Glutamatergic neuron (in vitro differentiated cells): ENCODE measurements around the gene NPC2. TPM values are rescaled to one million over a fixed set of nuclear protein-coding genes. Genes with fewer than 3 reads are reported as not detected.
A peak's percentile ranks its signal among the peaks of the same experiment; 100 is the strongest.

Experiments
- DNase-seq: peaks from one replicate; pipeline ENCODE4 v3.0.0; 2022
- H3K27ac Mint-ChIP-seq: one replicate; pipeline ENCODE4 v1.8.0; 2020; ENCODE audit warnings: mild to moderate bottlenecking, mixed read lengths, inconsistent platforms; ENCODE audit not compliant: unreplicated experiment
- H3K27me3 Mint-ChIP-seq: one replicate; pipeline ENCODE4 v1.8.0; 2020; ENCODE audit warnings: mild to moderate bottlenecking, moderate library complexity, mixed read lengths, inconsistent platforms; ENCODE audit not compliant: unreplicated experiment
- H3K36me3 Mint-ChIP-seq: one replicate; pipeline ENCODE4 v1.8.0; 2020; ENCODE audit warnings: mild to moderate bottlenecking, mixed read lengths, inconsistent platforms; ENCODE audit not compliant: unreplicated experiment
- H3K4me1 Mint-ChIP-seq: one replicate; pipeline ENCODE4 v1.8.0; 2020; ENCODE audit warnings: mild to moderate bottlenecking, low read depth, mixed read lengths, inconsistent platforms; ENCODE audit not compliant: unreplicated experiment
- H3K4me3 Mint-ChIP-seq: one replicate; pipeline ENCODE4 v1.8.0; 2020; ENCODE audit warnings: mild to moderate bottlenecking, mixed read lengths, inconsistent platforms; ENCODE audit not compliant: unreplicated experiment
- H3K9me3 Mint-ChIP-seq: one replicate; pipeline ENCODE4 v1.8.0; 2020; ENCODE audit warnings: mild to moderate bottlenecking, moderate library complexity, mixed read lengths, inconsistent platforms; ENCODE audit not compliant: unreplicated experiment
- CTCF ChIP-seq: fragments of 200-600 bp; sonication (generic); IDR thresholded peaks from one replicate; pipeline ENCODE4 v1.5.0; 2021; ENCODE audit not compliant: partially characterized antibody, unreplicated experiment
- total RNA-seq: library from RNA; stranded (reverse); fragmentation: NEBNext Ultra II Directional; extraction: Animal tissue kit (Norgen Biotek cat#: 25700); gene quantifications from one replicate; pipeline ENCODE4 v1.2.1, GENCODE V29; 2021; ENCODE audit not compliant: unreplicated experiment

NPC2 gene
- total RNA-seq, 1 donor from 2014 or later = 17.6 TPM

- Mint-ChIP-seq H3K4me3 (no peak overlapping the region), H3K27ac (no peak overlapping the region), H3K27me3 (peaks cover 2% of the 10 kb centered on the region), H3K4me1 (no peaks in the 10 kb centered on the region), H3K9me3 (no peaks in the 10 kb centered on the region), H3K36me3 (no peaks in the 10 kb centered on the region)
- TF ChIP-seq CTCF = no peak
- DNase-seq = no peak
Observed at GRCh38 chr14:74500417-74501134, 7.5 kb upstream of the NPC2 start.

GRCh38 chr14:74495356-74495755 lies 2.3 kb upstream of the NPC2 start:
- no peak for DNase-seq
- Mint-ChIP-seq H3K4me3 (no peak overlapping the region), H3K36me3 (no peaks in the 10 kb centered on the region), H3K9me3 (no peaks in the 10 kb centered on the region), H3K4me1 (peaks cover 4% of the 10 kb centered on the region), H3K27ac (no peak overlapping the region), H3K27me3 (peaks cover 5% of the 10 kb centered on the region)
- no peak for TF ChIP-seq CTCF

- peak within 1 kb of the TSS; percentile 92 for H3K4me3 Mint-ChIP-seq
Observed at GRCh38 chr14:74493343-74494261, 497 bp upstream of the NPC2 start, which contains the start of gene ISCA2. Gene ISCA2, plus strand, starts transcription at chr14:74493765. Its CDS starts 10 bp downstream, at chr14:74493775.

GRCh38 chr14:74491956-74492775 lies 939 bp downstream of the NPC2 start:
- H3K27me3 Mint-ChIP-seq = peaks cover 5% of the 10 kb centered on the region
- no peak overlapping the region for H3K4me3 Mint-ChIP-seq
- peaks cover 4% of the 10 kb centered on the region for H3K4me1 Mint-ChIP-seq
- TF ChIP-seq CTCF = no peak
- H3K27ac Mint-ChIP-seq = no peak overlapping the region
- no peaks in the 10 kb centered on the region for H3K36me3 Mint-ChIP-seq
- no peaks in the 10 kb centered on the region for H3K9me3 Mint-ChIP-seq
- DNase-seq = no peak

More at GRCh38 chr14:74493343-74494261, 497 bp upstream of the NPC2 start, which contains the start of gene ISCA2:
- TF ChIP-seq CTCF = no peak
- H3K27ac Mint-ChIP-seq = peak within 1 kb of the TSS; percentile 71
- no peaks in the 10 kb centered on the region for H3K9me3 Mint-ChIP-seq
- H3K27me3 Mint-ChIP-seq = peaks cover 7% of the 10 kb centered on the region
- peak; percentile 99 for DNase-seq
- peaks cover 4% of the 10 kb centered on the region for H3K4me1 Mint-ChIP-seq
- H3K36me3 Mint-ChIP-seq = no peaks in the 10 kb centered on the region
